ENCODE measurements around the gene CTXND2. TPM values are rescaled to one million over a fixed set of nuclear protein-coding genes. Genes with fewer than 3 reads are reported as not detected.
A peak's percentile ranks its signal among the peaks of the same experiment; 100 is the strongest.

Gene CTXND2
- total and polyA plus RNA-seq, 9 of the 15 experiments (the other 6 are each of a cell fraction or from before 2014, with no cell fraction given): not detected

DNA sequence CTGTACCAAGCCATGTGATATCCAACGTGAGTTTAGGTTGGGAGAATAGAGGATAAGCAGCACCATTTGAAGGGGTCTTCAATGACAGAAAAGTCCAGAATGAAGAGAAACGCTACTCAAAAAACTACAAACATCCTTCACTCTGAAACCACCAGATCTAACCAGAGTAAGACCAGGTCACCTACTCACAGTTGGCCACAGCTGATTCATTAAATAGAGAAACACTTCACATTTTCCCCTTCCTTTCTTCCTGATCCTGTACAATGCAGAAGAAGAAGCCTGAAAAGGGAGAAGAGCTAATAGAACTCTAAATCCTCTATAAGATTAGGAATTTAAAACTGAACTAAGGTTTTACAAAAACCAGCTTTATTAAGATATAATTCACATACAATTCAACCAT, 19.9 kb downstream of the CTXND2 start:
- Histone ChIP-seq H3K4me3 (no peak overlapping the region), H3K4me1 (replicated peaks in 1 of 2; ENCODE audit: control insufficient read depth in 2 of 2, insufficient read depth in 2 of 2, low read length in 2 of 2) (0 out of 5 replicates have a peak, but pooled peaks cover 0 to 2% of the 10 kb centered on the region in 2 experiments), H3K9me1 (ENCODE audit: control insufficient read depth, insufficient read depth, low read length) (no peaks in the 10 kb centered on the region), H3K9ac (ENCODE audit: insufficient read depth in 1 of 2, low read depth in 2 of 2, low read length in 2 of 2) (no peak overlapping the region), H3K79me2 (ENCODE audit: control insufficient read depth, insufficient read depth, low read length) (no peaks in the 10 kb centered on the region), H3K36me3 (ENCODE audit: control insufficient read depth, insufficient read depth, low read length) (no peaks in the 10 kb centered on the region), H3K4me2 (ENCODE audit: insufficient read depth, low read length) (no peak overlapping the region), H4K20me1 (replicated peaks; ENCODE audit: control insufficient read depth, insufficient read depth, low read length) (no peaks in the 10 kb centered on the region), H2AFZ (ENCODE audit: low read depth, low read length) (peak overlapping the region; percentile 89), H3K27ac (ENCODE audit: extremely low read depth, low read depth, low read length) (peak overlapping the region; percentile 19; the same call in 1 of the 3 replicates), H3K9me3 (replicated peaks; ENCODE audit: control insufficient read depth, insufficient read depth, low read depth, low read length) (no peaks in the 10 kb centered on the region), H3K27me3 (ENCODE audit: control insufficient read depth in 2 of 2, insufficient read depth in 2 of 2, low read length in 2 of 2) (no peaks in the 10 kb centered on the region)
- peak; percentile 42; the same call in 1 of the 3 replicates for ATAC-seq
- POLR2A ChIA-PET: interaction anchor here (0.8 kb wide), 1 partner anchor 15 kb away, joined by 3 read pairs; no protein-coding TSS in a partner anchor
- intact Hi-C loops (cut with micrococcal nuclease) (no loop called here), in situ Hi-C loops (cut with MboI) (no loop called here)
- WGBS (ENCODE audit: insufficient coverage, low coverage, missing lambda C conversion rate): 46% methylated on average over 2 of the region's 2 CpGs
- no TSS peak for BruUV-seq (replicated peaks)
- DNase-seq (ENCODE audit: extremely low read depth in 1 of 4, low spot score in 3 of 4): no peak
- FAIRE-seq: no peak
- CTCF ChIA-PET (ENCODE audit: low intra/inter-chr PET ratio): no interaction called here
- TF ChIP-seq CCNT2 (IDR thresholded peaks at IDR 0.05; ENCODE audit: borderline replicate concordance, extremely low read depth, insufficient read length, low read depth, low read length) (no peak), TCF7L2 (IDR thresholded peaks at IDR 0.05; ENCODE audit: low read depth, low read length) (no peak)

DNA sequence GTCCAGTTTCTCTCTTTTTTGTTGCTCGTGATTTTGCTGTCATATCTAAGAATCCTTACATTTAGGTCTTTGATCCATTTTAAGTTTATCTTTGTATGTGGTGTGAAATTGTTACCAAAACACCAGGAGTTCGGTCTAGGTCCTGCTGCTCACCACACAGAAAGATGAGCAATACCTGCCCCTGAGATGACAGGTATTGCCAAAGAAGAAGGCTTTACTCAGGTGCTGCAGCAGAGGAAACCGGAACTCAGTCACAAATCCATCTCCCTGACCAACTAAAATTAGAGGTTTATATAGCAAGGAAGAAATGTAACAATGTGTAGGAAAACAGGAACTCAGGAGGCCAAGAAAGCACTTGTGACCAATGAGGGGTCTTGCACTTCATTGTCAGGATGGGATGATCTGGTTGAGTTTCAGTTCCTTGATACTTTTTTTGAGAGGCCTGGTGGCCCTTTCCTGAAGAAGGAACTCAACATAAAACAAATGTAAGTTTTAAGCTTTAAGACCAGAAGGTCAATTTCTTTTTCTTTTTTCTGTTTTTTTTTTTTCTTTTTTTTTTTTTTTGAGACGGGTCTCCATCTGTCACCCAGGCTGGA, 22.7 kb downstream of the CTXND2 start:
- Histone ChIP-seq H2AFZ (ENCODE audit: low read depth, low read length) (no peak overlapping the region), H3K27ac (ENCODE audit: extremely low read depth, low read depth, low read length) (no peak overlapping the region), H3K9me1 (ENCODE audit: control insufficient read depth, insufficient read depth, low read length) (no peaks in the 10 kb centered on the region), H3K9ac (ENCODE audit: insufficient read depth in 1 of 2, low read depth in 2 of 2, low read length in 2 of 2) (no peak overlapping the region), H4K20me1 (replicated peaks; ENCODE audit: control insufficient read depth, insufficient read depth, low read length) (no peaks in the 10 kb centered on the region), H3K79me2 (ENCODE audit: control insufficient read depth, insufficient read depth, low read length) (no peaks in the 10 kb centered on the region), H3K36me3 (ENCODE audit: control insufficient read depth, insufficient read depth, low read length) (no peaks in the 10 kb centered on the region), H3K27me3 (ENCODE audit: control insufficient read depth in 2 of 2, insufficient read depth in 2 of 2, low read length in 2 of 2) (no peaks in the 10 kb centered on the region), H3K4me1 (replicated peaks in 1 of 2; ENCODE audit: control insufficient read depth in 2 of 2, insufficient read depth in 2 of 2, low read length in 2 of 2) (0 out of 5 replicates have a peak, but pooled peaks cover 0 to 2% of the 10 kb centered on the region in 2 experiments), H3K4me3 (no peak overlapping the region), H3K9me3 (replicated peaks; ENCODE audit: control insufficient read depth, insufficient read depth, low read depth, low read length) (no peaks in the 10 kb centered on the region), H3K4me2 (ENCODE audit: insufficient read depth, low read length) (no peak overlapping the region)
- FAIRE-seq (no peak), DNase-seq (ENCODE audit: extremely low read depth in 1 of 4, low spot score in 3 of 4) (no peak), ATAC-seq (no peak)
- in situ Hi-C loops (cut with MboI): no loop called here
- WGBS (ENCODE audit: insufficient coverage, low coverage, missing lambda C conversion rate): 60% methylated on average over 3 of the region's 4 CpGs
- POLR2A ChIA-PET: no interaction called here
- intact Hi-C loops (cut with micrococcal nuclease): no loop called here
- CTCF ChIA-PET (ENCODE audit: low intra/inter-chr PET ratio): no interaction called here
- no TSS peak for BruUV-seq (replicated peaks)
- no peak for TF ChIP-seq E4F1 (CRISPR knock-in tag; IDR thresholded peaks at IDR 0.05; ENCODE audit: borderline replicate concordance)
- 0 out of 2 replicates have a peak, but pooled peaks have one; percentile 35 for TF ChIP-seq ZNF766 (CRISPR knock-in tag; conservative IDR thresholded peaks at IDR 0.05)
- TF ChIP-seq POLR2H (tag; IDR thresholded peaks at IDR 0.05; ENCODE audit: low read depth): no peak
- TF ChIP-seq DEAF1 (CRISPR knock-in tag; IDR thresholded peaks at IDR 0.05): no peak
- no peak for TF ChIP-seq MYNN (IDR thresholded peaks at IDR 0.05)
- TF ChIP-seq MYNN (CRISPR knock-in tag; IDR thresholded peaks at IDR 0.05): no peak
- peak; percentile 94 for TF ChIP-seq ZNF124 (CRISPR knock-in tag; IDR thresholded peaks at IDR 0.05)
- no peak for TF ChIP-seq SMARCA4 (IDR thresholded peaks at IDR 0.05)
